Mesothelial cell of epicardium (in vitro differentiated cells): ENCODE measurements around the gene PEX10. TPM values are rescaled to one million over a fixed set of nuclear protein-coding genes. Genes with fewer than 3 reads are reported as not detected.

Experiments used
- DNase-seq, 2 experiments: peaks; one replicate each; pipeline ENCODE4 v3.0.0; 2021; ENCODE audit warnings: low spot score in 2 of 2; ENCODE audit not compliant: unreplicated experiment in 2 of 2
- H3K27ac Mint-ChIP-seq: 2 replicates; pipeline ENCODE4 v1.8.0; 2021; ENCODE audit warnings: mixed read lengths
- H3K27me3 Mint-ChIP-seq: 2 replicates; pipeline ENCODE4 v1.8.0; 2021; ENCODE audit warnings: low read depth, mixed read lengths
- H3K36me3 Mint-ChIP-seq: 2 replicates; pipeline ENCODE4 v1.8.0; 2021; ENCODE audit warnings: mixed read lengths
- H3K4me1 Mint-ChIP-seq: 2 replicates; pipeline ENCODE4 v1.8.0; 2021; ENCODE audit warnings: mixed read lengths
- H3K4me3 Mint-ChIP-seq: 2 replicates; pipeline ENCODE4 v1.8.0; 2021; ENCODE audit warnings: mild to moderate bottlenecking, moderate library complexity, mixed read lengths
- H3K9me3 Mint-ChIP-seq: 2 replicates; pipeline ENCODE4 v1.8.0; 2021; ENCODE audit warnings: mixed read lengths
- CTCF ChIP-seq: fragments of 200-600 bp; sonication (generic); IDR thresholded peaks from one replicate; pipeline ENCODE4 v1.5.0; 2021; ENCODE audit warnings: antibody characterized with exemption; ENCODE audit not compliant: unreplicated experiment
- total RNA-seq: library from RNA; stranded (reverse); gene quantifications from 3 replicates; pipeline ENCODE4 v1.2.1, GENCODE V29; 2021

Gene PEX10
- total RNA-seq, 1 donor from 2014 or later: 25.8 TPM

- no peak for DNase-seq
- Mint-ChIP-seq H3K4me3 (no peak overlapping the region), H3K4me1 (no peaks in the 10 kb centered on the region), H3K27ac (no peak overlapping the region), H3K36me3 (peaks cover 4% of the 10 kb centered on the region), H3K9me3 (no peaks in the 10 kb centered on the region), H3K27me3 (no peaks in the 10 kb centered on the region)
- no peak for TF ChIP-seq CTCF
These were observed 37.0 kb downstream of the PEX10 start for GRCh38 chr1:2375246-2375922.

GRCh38 chr1:2374252-2375155, 37.9 kb downstream of the PEX10 start:
- no peak for TF ChIP-seq CTCF
- peak in 1 of 2 experiments; percentile 5 for DNase-seq
- peak overlapping the region; percentile 34 for H3K27ac Mint-ChIP-seq
- no peaks in the 10 kb centered on the region for H3K9me3 Mint-ChIP-seq
- peaks cover 11% of the 10 kb centered on the region for H3K36me3 Mint-ChIP-seq
- H3K27me3 Mint-ChIP-seq: no peaks in the 10 kb centered on the region
- no peak overlapping the region for H3K4me3 Mint-ChIP-seq
- H3K4me1 Mint-ChIP-seq: no peaks in the 10 kb centered on the region

- peaks cover 11% of the 10 kb centered on the region for H3K36me3 Mint-ChIP-seq
- no peaks in the 10 kb centered on the region for H3K27me3 Mint-ChIP-seq
- H3K4me1 Mint-ChIP-seq: no peaks in the 10 kb centered on the region
- no peak overlapping the region for H3K4me3 Mint-ChIP-seq
- H3K9me3 Mint-ChIP-seq: no peaks in the 10 kb centered on the region
- no peak for TF ChIP-seq CTCF
- peak in 1 of 2 experiments; percentile 16 for DNase-seq
- H3K27ac Mint-ChIP-seq: no peak overlapping the region
These were observed 38.7 kb downstream of the PEX10 start for GRCh38 chr1:2373551-2374251.

- no peak for TF ChIP-seq CTCF
- peak in 1 of 2 experiments; percentile 16 for DNase-seq
- Mint-ChIP-seq H3K4me3 (no peak overlapping the region), H3K27me3 (no peaks in the 10 kb centered on the region), H3K27ac (no peak overlapping the region), H3K4me1 (no peaks in the 10 kb centered on the region), H3K36me3 (peaks cover 18% of the 10 kb centered on the region), H3K9me3 (no peaks in the 10 kb centered on the region)
These were observed 39.5 kb downstream of the PEX10 start for GRCh38 chr1:2372551-2373490.
